GM18498 (cell line): ENCODE data around the gene SH2D7.

Experiments used
- ATAC-seq: cut with Tn5 transposase; IDR thresholded peaks from one replicate; pipeline ENCODE4 v1.9.1; 2021; ENCODE audit warnings: mild to moderate bottlenecking, moderate library complexity; ENCODE audit not compliant: unreplicated experiment

Gene SH2D7

DNA sequence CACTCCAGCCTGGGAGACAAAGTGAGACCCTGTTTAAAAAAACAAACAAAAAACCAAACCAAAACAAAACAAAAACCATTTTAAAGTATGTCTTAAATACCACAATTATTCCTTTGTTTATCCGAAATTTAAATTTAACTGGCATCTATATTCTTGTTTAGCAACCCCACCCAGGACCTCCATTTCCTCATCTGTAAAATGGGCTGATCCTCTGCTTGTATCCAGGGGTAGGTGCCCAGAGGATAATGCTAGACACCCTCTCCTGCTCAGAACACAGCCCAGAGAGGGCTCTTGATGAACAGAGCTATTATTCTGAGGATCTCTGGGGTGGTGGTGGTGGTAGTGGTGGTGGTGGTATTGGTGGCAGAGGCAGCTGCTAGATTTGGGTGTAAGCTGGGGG lies 9.8 kb downstream of the SH2D7 start:
- ATAC-seq, result no peak

DNA sequence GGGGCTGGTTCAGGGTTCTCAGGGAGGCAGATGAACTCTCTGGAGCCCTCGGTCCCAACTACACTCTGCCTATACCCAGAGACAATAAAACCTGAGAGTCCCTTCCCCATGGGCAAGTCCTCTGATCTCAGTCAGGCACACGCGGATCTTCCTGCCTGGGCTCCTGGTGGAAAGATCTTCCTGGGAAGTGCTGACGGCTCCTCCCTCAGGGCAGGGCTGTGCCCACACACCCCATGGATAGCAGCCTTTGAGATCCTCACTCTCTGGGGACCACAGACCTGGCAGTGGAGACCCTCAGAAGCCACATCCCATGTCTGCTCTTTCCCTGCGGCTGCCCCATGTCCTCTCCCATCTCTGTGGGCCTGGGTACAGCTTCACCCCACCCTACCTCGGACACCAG lies 10.4 kb downstream of the SH2D7 start:
- ATAC-seq, result no peak

DNA sequence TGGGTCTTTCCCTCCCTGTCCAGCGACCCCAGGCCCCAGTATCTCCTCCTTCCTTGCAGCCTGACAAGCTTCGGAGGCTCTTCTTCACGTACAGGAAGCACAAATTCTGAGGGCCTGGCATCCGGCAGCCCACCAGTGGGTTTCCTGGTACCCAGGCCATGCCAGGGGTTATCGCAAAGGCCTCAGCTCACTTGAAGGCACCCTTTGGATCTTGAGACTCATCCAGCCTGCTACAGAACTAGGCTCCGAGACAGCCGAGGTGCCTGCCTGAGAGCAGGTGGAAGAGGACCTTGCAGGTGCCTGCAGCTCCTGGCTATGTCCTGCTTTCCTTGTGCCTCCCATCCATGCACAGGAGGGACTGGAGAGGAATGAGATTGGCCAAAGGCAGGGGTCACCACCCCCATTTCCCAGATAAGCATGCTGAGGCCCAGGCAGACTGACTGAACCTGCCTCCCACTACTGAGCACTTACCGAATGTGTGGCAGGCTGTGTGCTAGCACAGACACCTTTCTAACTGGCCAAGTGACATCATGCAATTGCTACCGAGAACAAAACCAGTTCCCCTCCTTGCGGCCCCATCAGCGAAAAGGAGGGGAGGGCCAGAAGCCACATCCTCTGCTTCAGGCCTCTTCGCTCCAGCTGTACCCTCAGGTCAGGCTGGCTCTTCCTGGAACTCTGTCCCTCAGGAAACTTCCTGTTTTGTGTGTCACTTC lies 11.2 kb downstream of the SH2D7 start:
- ATAC-seq, result peak; percentile 85

DNA sequence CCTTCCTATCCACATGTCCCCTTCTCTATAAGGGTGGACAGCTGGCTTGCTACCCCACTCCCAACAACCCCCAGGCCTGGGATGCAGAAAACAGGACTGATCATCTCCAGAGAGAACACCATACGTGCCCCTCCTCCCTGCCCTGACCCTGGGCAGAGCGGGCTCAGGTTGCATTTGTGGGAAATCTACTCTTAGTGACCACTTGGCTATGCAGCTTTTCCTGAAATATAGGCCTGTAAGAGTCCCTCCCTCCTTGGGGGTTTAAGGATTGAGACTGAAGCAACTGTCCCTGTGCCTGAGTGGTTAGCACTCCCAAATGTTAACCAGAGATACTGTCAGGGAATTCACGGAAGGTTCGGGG lies 11.7 kb downstream of the SH2D7 start:
- ATAC-seq, result peak; percentile 7

DNA sequence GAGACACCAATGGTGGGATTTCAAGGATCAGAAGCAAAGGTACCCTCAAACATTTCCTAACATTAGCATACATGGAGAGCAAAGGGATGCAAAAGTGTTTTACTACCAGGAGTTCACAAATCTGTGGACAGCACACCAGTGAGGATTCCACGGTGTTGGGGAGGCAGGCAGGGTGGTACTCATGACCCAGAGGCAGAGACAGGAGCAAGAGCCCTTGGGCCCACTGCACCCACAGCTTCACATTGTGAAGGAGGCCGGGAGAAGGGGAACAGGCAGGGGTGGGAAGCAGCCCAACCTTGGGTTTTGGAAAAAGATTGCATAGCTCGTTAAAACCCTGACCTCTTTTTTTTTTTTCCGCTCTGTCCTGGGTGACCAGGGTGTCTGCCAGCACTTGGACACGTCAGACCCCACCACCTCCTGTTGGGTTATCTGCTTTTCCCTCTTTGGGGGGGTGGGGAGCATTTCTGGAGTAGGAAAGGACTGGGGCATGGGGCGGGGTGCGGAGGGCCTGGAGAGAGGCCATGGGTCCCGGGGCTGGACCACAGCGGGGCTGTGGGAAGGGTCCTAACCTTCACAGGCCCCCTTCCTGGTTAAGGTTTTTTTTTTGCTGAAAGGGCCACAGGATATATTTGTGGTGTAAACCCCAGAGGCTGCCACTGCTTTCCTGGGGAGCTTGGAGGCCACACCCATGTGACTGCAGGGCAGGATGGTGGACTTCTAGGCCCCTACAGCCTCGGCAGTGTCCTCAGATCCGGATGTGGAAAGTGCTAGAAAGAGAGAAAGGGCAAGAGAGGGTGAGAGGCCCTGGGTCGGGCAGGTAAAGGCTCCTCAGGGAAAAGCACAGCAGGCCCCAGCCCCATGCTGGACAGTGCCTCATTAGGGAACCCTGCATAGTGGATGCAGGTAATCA lies 12.5 kb downstream of the SH2D7 start:
- no peak for ATAC-seq

DNA sequence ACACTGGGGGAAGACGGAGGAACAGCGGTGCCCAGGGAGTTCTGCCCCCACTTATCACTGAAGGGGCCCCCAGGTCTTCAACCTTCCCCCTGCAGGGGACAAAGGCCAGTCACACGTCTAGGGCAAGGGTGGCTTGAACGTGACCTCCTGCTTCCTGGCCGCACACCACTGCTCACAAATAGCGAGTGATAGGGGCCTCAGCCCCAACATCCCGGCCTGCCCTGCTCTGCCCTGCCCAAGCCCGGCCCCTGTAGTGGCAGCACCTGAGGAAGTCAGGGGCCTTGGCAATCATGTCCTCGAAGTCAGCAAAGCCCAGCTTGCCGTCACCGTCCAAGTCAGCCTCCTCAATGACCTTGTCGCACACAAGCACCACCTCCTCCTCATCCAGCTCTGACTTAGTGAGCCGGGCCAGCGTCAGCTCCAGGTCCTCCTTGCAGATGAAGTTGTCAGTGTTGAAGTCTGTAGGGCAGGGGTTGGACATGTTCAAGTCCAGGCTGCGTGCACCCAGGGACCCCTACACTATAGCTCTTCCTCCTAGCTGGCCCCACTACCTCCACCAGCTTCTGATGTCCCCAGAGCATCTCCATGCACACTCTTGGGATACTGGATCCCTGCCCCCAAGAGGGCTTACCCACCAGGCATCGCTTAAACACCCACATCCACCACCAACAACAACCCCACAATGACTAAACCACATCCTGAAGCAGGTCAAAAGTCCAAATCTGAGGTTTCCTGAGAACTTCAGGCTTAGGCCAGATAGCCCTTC lies 13.3 kb downstream of the SH2D7 start:
- ATAC-seq, result no peak

DNA sequence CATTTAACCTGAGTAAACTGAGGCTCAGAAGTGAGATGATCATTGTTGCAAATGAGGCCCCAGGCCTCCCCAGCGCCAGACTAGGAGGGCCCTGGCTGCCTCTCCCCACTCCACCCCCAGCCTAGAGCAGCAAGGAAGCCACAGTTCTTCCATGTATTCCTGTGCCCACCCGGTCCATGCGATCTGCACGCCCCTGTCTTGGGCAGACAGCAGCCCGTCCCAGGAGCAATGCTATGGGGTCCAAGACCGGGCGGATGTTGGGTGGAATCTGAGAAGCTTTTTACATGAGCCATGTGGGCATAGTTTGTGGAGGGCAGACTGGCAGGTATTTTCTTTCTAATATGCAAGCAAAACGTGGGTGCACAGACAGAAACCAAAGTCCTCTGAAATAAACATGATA lies 15.1 kb downstream of the SH2D7 start:
- no peak for ATAC-seq

DNA sequence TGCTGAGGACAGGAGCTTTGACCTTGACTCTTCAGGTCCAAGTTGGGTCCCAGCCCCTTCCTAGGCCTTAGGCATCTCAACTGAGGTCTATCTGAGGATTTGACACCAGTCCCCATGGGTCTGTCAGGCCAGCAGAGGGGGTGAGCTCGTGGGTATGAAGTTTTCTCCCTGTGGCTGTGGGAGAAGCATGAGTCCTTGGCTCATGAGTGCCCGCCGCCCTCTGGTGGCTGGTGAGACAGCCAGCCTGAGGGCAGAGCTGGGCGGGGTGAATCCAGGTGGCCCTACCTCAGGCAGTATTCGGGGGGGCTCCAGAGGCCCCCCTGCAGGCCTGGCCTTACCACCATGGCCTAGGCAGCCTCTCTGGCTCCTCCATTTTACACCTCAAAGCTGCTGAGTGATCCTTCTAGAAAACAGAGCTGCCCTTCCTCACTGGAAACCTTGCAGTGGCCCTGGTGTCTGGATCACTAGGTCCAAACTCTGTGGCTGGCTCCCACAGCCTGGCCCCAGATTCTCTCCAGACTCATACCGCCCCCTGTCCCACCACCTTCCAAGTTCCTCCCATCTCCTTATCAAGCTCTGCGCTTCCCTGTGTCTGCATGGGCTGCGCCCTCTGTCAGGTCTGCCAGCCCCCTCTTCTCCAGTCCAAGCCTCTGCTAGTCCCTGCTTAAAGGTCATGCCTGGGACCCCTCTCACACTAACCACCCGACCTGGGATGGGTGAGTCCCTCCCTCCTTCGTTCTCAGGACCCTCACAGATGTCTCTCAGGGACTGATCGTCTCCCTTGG lies 16.1 kb downstream of the SH2D7 start:
- peak; percentile 51 for ATAC-seq

DNA sequence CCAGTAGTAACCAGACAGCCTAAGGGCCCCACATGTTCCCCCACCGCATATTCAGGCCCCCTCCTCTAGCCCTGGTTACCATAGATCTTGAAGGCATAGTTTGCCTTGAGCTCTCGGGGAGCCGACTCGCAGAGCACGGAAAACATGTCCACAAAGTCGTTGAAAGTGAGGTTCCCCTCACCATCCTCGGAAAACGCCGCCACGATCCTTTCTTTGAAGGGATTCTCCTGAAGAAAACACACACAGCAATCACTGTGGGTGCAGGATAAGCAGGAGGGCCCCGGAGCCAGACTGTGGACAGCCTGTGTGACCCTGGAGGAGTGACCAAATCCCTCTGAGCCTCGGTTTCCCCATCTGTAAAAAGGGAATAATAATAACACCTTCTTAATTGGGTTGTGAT lies 16.8 kb downstream of the SH2D7 start:
- ATAC-seq, result no peak

DNA sequence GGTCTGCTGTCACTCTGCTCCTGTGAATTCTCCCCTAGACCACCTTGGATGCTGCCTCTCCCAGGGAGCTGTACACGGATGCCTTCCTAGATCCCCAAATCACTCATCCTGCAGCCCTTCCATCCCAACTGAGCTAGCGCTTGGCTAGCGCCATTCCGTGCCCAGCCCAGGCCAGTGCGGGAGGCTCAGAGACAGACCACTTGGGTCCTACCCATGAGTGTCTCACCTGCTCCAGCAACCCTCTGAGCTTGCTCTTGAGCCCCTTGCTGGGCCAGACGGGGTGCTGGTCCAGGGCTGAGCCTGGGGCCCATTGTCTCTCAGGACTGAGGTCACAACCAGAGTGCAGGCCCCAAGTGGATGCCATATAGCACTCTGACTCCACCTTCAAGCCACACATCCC lies 17.7 kb downstream of the SH2D7 start:
- ATAC-seq, result no peak

DNA sequence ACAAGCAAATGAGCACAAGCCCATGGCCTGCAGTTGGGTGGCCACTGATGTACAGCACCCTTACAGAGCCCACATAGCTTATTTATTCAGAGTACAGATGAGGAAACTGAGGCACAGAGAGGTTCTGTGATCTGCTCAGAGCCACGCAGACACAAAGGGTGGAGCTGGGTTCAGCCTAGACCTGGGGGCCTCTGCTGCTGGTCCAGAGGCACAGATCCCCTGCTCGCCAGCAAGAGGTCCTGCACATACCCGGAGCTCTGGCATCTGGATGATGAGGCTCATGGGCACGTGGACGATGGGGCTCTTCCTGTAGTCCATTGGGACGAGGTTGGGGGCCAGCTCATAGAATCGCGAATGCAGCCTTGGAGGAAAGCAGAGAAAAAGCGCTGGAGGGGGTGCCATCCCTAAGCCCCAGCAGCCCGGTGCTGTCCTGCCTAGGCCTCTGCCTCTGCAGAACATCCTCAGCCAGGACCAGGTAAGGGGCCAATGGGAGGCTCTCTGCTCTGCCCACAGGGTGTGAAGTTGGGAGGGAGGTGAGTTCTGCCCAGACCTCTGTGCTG lies 18.6 kb downstream of the SH2D7 start:
- no peak for ATAC-seq

DNA sequence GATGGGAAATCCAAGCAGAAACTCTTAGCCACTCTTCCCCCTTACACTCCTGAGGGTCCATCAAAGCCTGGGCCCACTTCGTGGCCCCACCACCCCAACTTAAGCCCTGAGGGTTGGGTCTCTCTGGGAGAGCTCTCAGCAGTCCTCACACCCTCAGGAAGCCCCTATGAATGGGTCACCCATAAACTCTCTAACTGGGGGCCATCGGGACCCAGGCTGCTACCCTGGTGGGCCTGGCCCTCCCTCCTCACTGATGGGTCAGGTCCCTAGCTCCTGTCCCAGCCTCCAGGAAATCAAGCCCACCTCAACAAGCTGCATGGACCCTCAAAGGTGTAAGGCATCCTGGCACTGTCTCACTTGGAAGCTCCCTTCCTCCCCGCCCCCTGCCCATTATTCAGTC lies 19.4 kb downstream of the SH2D7 start:
- ATAC-seq, result no peak

DNA sequence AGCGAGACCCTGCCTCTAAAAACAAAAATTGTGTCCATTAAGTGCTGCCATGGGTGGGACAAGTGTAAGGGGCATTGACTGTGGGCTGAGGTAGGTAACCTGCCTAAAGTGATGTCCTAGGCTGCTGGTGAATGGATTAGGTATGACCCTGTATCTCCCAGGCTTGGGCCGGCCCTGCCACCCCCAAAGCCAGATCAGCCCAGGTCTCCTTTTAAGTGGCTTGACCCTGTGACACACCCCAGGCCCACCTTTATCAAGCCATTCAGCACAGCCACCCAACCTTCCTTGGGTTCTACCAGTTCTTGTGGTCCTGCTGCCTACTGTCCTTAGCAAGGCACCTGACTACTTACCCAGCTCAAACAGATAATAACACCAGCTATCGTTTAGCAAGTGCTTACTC lies 20.2 kb downstream of the SH2D7 start:
- no peak for ATAC-seq

DNA sequence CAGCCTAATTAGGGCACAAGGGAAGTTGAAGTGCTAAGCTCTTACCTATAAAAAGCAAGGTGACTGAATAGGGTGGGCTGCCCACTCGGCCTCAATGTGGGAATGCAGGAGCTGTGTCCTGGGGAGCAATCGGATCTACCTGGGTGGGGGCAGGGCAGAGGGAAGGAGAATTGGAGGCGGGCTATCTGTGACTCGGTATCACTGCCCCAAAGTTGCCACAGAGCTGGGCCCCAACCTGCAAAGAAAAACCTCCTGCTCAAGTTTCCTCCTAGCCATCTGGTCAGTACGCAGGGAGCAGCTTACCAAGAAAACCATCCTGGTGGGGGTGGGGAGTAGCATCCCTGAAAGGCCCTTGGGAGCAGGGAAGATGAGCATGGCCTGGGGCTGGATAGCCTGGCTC lies 28.2 kb downstream of the SH2D7 start:
- ATAC-seq, result no peak

DNA sequence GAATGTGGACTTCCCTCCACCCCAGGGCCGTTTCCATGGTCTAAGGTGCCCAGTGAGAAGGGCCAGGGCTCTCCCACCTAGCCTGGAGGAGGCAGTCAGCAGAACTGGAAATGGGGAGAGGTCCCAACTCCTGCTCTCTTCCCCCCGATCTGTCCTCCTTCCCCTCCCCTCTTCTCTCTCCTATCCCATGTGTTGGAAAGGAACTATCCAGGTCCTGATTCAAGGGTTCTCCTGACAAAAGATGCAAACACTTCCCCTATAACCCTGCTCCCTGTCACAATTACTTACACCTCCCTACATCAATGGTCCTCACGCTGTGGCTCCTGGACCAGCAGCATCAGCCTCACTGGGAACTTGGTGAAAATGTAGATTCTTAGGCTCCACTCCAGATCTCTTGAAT lies 32.9 kb downstream of the SH2D7 start:
- ATAC-seq, result no peak

DNA sequence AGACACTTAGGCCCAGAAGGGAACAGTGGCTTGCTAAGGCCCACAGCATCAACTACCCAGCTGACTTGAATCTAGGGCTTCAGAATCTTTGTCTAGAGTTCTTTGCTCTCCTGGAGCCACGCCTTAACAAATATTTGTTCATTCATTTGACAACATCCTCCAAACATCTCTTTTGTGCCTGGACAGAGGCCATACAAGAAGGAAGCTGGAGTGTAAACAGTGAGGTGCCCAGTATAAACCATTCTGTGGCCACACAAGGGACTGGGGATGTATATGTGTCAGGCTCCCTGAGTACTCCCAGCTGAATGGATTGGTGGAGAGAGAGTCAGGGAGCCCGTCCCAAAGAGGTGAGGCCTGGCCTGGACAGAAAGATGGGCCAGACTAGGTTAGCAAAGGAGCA lies 35.5 kb downstream of the SH2D7 start:
- no peak for ATAC-seq

DNA sequence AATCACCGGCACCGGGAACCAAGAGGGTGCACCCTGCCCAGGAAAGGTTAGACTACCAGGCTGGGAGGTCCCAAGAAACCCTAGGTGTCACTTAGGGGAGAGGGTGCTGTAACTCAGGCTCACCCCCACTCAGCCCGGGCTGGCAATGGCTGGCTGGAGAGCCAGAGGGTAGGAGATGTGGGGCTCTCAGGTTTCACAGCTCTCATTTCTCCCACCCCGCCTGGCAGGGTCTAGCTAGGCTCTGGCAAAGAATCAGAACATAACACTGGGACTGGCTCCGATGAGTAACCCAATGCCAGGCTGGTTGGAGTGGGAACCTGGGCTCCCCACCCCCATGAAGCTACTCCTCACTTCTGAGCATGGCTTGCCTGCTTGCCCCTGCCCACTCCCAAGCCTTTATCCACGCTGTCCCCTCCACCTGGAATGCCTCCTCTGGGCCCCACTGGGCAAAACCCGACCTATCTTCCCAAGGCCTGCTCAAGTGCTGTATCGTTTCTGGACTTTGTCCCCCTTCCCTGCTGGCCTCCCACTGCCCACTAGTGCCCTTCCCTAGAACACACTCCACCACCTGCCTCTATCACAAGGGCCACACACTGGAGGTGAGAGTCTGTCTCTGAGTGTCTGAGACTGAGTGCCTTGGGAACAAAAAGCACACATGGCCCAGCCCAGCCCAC lies 36.9 kb downstream of the SH2D7 start:
- ATAC-seq, result no peak

DNA sequence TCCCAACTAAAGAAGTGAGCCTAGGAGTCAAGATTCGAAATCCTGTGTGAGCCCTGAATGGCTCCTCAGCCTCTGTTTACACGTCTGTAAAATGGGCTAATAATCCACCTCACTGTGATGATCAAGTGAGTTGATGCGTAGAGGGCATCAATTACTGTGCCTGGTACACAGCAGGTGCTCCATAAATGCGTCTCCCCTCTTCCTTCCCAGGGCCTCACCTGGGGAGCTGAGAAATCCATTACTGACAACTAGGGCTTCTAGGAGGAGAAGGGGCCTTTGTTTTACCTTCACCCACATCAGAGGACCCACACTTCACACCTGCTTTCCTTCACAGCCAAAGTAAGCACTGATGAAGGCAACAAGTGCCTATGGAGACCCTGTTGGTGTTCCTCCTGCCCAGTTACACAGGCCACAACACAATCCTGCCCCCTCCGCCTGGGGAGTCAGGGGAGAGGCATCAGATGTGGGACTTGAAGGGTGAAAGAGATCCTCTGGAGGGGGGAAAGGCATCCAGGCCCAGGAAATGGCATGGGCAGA lies 37.5 kb downstream of the SH2D7 start:
- no peak for ATAC-seq

DNA sequence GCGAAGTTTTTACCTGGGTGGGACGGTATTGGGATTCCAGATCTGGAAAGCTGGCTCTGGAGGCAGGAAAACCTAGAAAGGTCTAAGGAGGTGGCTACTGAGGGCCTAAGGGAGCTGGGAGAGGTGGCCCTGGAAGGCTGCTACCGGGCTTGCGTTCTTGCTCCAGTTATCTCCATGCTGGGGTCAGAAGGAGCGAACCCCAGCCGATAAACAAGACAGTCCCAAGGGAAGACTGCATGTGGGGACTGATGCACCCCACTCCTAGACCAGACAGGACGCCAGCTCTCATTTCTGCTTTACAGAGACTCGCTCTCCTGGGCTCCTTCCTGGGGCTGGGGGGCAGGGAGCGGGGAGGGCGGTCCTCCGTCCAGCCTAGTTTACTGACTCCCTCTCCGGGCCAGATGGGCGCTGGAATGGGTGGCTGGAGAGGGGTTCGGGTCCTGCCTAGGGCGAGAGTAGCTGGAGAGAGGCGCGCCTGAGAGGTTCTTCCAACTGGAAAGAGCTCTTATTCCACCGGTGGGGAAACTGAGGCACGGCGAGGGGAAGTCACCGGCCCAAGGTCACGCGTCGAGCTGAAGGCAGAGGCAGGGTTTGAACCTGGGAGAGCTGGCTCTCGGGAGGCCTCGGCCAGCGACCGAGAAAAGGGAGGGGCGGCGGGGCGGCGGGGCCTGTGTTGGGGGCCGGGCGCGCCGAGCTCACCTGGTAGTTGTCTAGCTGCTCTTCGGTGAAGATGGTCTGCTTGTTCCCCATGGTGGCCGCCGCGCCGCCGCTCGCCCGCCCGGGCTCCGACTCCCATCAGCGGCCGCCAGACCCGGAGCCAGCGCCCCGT lies 38.3 kb downstream of the SH2D7 start:
- peak; percentile 54 for ATAC-seq
